Cerebellar cortex (tissue), 1 donor: Measurements from ENCODE around the gene IREB2.

ENCODE experiments used
- DNase-seq: peaks from one replicate; pipeline ENCODE4 v3.0.0-alpha.2; 2015; ENCODE audit warnings: low spot score

The IREB2 gene

DNA sequence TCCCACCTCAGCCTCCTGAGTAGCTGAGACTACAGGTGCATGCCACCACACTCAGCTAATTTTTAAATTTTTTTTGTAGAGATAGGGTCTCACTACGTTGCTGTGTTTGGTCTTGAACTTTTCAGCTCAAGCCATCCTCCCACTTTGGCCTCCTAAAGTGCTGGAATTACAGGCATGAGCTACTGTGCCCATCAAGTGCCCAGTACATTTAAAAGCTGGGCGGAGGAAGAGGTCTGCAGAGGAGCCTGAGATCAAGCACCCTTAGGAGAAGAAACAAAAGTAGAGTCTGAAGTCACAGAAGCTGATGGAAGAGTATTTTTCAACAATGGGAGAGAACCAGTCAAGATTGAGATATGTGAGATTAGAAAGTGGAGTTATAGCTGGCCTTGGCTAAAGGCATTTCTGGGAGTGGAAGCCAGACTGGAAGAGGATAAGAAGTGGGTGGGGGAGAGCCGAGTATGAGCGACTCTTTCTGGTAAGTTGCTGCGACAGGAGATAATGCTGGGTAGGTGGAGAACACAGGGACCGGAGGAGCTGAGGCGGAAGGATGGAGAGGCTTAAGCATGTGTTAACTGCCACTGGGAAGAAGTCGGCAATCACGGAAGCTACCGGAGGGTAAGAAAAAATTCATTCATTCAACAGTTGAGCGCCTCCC lies 782 bp upstream of the IREB2 start:
- no peak for DNase-seq

DNA sequence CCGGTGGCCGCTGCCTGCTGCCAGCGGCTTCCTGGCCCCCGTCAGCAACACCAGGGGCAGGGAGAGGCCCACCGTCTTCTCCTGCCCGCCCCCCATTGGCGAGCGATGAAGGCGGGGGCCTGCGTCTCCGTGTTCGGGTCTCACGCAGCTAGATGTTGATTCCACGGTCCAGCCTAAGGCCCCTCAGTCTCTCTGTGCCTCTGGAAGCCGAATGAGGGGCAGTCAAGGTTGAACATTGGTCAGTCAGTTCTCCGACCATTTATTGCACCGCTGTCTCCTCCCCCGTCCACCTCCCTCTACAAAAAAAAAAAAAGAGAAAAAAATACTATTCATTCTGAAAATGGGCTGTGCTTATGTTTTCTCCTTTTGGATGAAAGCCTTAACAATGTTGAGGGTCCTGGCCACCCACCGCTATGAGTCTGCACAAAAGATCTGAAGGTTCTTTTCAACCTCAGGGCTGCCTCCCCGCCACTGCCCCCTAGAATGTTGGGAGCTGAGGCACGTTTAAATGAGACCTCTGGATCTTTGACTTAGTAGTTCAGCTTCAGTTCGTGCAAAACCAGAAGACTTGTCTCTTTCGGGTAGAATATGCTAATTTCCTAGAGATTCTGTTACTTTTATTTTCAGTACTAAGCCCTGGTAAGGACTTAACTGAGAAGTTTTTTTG lies 736 bp downstream of the IREB2 start:
- DNase-seq, result peak; percentile 18

DNA sequence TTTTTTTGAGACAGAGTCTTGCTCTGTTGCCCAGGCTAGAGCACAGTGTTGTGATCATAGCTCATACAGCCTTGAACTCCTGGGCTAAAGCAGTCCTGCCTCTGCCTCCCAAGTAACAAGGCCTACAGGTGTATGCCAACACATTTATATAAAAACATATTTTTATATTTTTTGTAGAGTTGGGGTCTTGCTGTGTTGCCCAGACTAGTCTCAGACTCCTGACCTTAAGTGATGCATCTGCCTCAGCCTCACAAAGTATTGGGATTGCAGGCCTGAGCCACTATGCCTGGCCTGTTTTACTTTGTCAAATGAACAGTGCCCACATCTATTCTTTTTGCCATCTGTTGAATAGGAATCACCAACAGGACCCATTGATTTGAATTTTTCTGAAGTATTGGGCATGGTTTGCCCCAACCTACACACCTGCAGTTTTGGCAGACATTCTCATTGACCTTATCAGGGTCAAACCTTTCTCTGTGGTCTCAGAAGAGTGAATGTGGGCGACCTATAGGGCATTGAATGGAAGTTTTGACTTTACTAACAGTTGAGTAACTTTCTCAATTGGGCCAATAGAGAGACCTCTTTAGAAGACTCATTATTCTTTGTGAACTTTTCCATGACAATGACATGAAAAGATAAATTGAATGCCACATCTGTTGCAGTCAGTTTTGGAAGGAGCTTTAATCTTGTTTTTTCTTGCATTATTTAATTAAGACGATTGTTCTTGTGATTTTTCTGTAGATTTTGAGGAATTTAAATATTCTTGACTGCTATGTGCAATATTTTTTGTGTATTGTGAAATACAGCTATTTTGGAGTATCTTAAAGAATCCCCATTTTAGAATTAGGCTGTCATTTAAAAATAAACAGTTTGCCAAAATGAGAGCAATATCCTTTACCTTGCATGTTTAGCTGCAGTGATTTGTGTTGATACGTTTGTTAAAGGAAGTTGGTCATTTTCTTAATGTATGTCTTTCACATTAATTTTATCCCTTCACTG lies 2.7 kb downstream of the IREB2 start:
- DNase-seq, result no peak

- no peak for DNase-seq
Observed at GRCh38 chr15:78444255-78444654, 6.2 kb downstream of the IREB2 start.

GRCh38 chr15:78445875-78446274 lies 7.9 kb downstream of the IREB2 start:
- no peak for DNase-seq

GRCh38 chr15:78446551-78446950 lies 8.5 kb downstream of the IREB2 start:
- DNase-seq, result peak; percentile 33

DNA sequence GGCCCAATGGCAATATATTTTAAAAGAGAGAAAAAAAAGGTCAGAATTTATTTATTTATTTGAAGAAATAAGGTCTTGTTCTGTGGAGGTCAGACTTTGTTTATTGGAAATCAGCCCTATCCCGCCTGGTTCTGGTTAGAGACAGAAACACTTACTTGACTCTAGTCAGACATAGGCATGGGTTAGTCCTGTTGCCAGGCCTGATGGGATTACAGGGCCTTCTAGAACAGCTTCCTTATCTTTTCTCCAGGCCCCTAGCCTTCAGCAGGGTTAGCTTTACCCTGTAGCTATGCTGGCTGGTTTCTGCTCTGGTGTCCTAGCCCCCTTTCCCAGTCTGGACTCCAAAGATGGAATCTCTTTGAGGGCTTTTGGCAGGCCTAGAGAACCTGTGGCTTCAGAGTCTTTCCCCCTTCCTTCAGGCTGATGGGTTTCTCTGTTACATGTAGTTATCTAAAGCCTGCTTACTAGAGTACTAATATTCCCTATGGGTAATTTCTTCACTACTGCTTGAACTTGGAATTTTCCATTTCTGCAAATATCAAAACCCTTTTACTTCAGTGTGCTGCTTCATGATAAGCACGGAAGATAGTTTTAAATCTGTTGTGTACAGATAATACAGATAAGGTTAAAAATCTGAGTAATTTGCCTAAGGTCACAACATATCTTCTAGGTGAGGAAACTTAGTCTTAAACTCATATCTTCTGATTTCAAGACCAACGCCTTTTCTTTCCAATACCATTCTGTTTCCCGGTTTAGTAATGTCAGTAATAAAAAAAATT lies 10.6 kb downstream of the IREB2 start:
- DNase-seq, result no peak

- DNase-seq, result no peak
Observed at GRCh38 chr15:78449220-78449999, 11.4 kb downstream of the IREB2 start.

DNA sequence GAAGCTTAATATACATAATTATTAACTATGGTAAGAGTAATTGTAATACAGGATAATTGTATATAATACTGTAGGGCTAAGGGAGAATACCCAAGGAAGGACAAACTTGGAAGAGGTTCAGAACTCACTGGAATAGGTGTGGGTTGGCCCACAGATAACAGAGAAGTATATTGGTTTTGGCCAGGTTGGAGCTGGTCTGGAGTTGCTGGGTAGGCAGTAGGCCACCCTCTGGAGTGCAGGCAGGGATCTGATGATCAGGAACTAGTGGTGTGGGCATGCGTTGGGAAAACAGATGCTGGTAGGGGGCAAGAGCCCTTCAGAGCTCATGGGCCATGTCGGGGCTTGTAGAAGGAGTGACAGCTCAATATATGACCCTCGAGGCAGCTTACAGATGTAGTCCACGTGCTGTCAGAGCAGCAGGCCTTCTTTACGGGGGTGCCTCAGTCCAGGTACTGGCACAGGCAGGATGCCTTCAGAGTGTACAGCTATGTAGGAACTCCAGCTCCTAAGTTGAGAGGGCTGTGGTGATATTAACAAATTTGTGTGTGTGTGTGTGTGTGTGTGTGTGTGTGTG lies 12.4 kb downstream of the IREB2 start:
- DNase-seq, result no peak

DNA sequence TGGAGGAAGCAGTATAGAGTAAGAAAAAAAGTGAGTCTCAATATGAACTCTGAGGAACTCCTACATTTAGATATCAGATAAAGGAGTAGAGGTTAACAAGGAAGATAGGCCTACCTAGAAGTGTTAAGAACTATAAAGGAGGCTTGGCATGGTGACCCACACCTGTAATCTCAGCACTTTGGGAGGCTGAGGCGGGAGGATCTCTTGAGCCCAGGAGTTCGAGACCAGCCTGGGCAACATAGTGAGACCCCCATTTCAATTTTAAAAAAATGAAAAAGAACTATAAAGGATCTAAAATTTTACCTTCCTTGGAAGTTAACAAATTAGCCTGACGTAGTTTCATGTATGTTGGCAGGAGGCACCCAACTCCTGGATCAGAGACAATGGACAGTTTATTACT lies 14.5 kb downstream of the IREB2 start:
- DNase-seq, result no peak

- no peak for DNase-seq
Observed at GRCh38 chr15:78453447-78453846, 15.4 kb downstream of the IREB2 start.

DNA sequence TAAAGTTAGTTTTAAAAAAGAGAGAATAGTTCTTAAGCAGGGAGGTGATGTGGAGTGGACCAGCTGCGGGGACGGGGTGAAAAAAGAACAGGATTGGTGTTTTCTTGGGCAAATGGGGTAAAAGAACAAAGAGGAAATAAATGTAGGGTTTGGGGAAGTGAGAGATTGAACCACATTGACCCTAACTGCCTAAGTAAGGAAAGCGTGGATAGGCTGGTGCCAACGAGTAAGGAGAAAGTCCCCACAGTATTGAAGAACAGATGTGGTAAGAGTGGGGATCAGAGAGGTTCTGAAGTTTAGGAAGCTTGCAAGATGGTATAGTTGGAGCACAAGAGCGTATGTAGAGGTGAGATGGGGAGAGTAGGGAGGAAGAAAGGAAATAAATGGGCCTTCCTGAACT lies 17.0 kb downstream of the IREB2 start:
- no peak for DNase-seq

- no peak for DNase-seq
Observed at GRCh38 chr15:78455749-78456148, 17.7 kb downstream of the IREB2 start.

DNA sequence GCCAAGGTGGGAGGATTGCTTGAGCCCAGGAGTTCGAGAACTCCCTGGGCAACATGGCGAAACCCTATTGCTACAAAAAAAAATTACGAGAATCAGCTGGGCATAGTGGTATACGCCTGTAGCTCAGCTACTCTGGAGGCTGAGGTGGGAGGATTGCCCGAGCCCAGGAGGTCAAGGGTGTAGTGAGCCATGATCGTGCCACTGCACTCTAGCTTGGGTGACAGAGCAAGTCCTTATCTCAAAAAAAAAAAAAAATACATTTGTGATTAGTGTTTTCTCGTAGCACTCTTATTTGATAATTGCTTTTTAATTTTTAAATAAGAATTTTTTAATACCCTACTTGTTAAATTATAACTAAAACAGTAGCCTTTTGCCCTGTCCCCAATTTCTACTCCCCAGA lies 18.4 kb downstream of the IREB2 start:
- no peak for DNase-seq

GRCh38 chr15:78457101-78457500 lies 19.1 kb downstream of the IREB2 start:
- peak; percentile 12 for DNase-seq

DNA sequence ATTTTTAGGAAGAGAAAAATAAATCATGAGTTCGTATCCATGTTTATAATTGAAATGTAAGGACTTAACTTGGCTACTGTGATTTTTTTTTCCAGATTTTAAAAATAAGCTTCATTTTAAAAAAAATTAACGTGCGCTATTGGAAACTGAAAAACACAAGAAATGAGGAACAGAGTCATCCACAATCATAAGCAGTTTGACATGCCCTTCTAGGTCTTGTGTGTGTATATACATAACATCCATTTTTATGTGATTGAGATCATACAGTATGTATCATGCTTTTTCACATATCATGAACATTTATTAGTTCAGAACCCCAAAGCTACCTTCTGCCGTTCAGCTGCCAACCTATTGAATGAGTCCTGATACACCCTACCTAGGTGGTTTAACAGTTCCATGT lies 22.7 kb downstream of the IREB2 start:
- DNase-seq, result no peak

GRCh38 chr15:78461171-78461888 lies 23.3 kb downstream of the IREB2 start:
- DNase-seq, result no peak

DNA sequence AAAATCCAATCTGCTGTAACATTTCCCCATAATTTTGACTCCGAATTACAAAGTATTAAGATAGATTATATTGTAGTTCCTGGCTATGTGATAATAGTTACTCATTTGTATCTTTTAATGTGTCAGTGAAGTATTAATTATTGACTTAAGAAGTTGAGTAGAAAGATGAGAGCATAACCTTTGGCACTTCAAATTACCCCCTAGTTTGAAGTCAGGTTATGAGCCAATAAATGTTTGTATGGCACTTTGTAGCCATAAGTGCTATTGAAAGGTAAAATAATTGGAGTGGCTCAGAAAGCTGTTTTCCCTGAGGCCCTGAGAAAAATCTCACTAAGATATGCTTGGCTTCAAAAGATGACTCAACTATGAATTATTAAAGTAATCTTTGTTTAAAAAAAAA lies 31.0 kb downstream of the IREB2 start:
- no peak for DNase-seq

DNA sequence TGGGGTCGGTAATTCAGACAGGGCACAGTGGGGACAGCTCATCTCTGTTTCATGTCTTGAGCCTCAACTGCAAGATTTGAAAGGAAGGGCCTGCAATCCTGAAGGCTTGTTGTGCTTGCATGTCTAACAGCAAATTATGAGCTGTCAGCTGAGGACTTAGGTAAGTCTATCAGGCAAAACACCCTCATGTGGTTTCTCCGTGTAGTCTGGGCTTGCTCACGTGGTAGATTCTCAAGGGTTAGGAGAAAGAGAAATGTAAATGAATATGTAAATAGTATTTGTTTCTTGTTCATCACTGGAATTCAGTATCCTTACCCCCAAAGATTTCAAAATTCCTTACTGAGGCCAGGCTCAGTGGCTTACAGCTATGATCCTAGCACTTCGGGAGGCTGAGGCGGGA lies 39.3 kb downstream of the IREB2 start:
- no peak for DNase-seq

GRCh38 chr15:78479650-78480049 lies 41.6 kb downstream of the IREB2 start:
- no peak for DNase-seq
